ENCODE measurements around the gene RASSF1. TPM values are rescaled to one million over a fixed set of nuclear protein-coding genes. Genes with fewer than 3 reads are reported as not detected.

Gene RASSF1
- total RNA-seq, 2 experiments from 2014 or later: 75.8 to 76.5 TPM

GRCh38 chr3:50353245-50354004 is 12.8 kb upstream of the RASSF1 start:
- H3K9me3 Mint-ChIP-seq: no peaks in the 10 kb centered on the region
- ATAC-seq (no peak), DNase-seq (no peak)
- H3K4me1 Mint-ChIP-seq (ENCODE audit: low read depth): peaks cover 59% of the 10 kb centered on the region
- no peak for TF ChIP-seq CTCF (IDR thresholded peaks at IDR 0.05)
- intact Hi-C loops (cut with micrococcal nuclease): no loop called here
- H3K27me3 Mint-ChIP-seq: no peaks in the 10 kb centered on the region
- no peak overlapping the region for H3K27ac Mint-ChIP-seq
- CTCF ChIA-PET: interaction anchor here (0.9 to 4.3 kb wide), 8 partner anchors 9 to 219 kb away, joined by 3 to 15 read pairs (median 6); partner anchors contain the start of gene RASSF1
- H3K4me3 Mint-ChIP-seq: no peak overlapping the region
- peaks cover 24% of the 10 kb centered on the region for H3K36me3 Mint-ChIP-seq (ENCODE audit: low read depth)
- POLR2A ChIA-PET: interaction anchor here (0.6 to 6.9 kb wide), 4 partner anchors 15 to 1053 kb away, joined by 3 to 137 read pairs (median 3); partner anchors contain the start of genes HEMK1 and RASSF1

- H3K36me3 Mint-ChIP-seq (ENCODE audit: low read depth): peaks cover 24% of the 10 kb centered on the region
Measured at GRCh38 chr3:50352781-50353180, 12.1 kb upstream of the RASSF1 start.

GRCh38 chr3:50351323-50351697 is 10.7 kb upstream of the RASSF1 start:
- ATAC-seq: no peak
- intact Hi-C loops (cut with micrococcal nuclease): no loop called here
- peaks cover 24% of the 10 kb centered on the region for H3K36me3 Mint-ChIP-seq (ENCODE audit: low read depth)

More at GRCh38 chr3:50352781-50353180, 12.1 kb upstream of the RASSF1 start:
- no peak for TF ChIP-seq CTCF (IDR thresholded peaks at IDR 0.05)
- POLR2A ChIA-PET: interaction anchor here (0.9 to 6.9 kb wide), 2 partner anchors 15 to 216 kb away, joined by 3 to 137 read pairs; partner anchors contain the start of genes HEMK1 and RASSF1
- Mint-ChIP-seq H3K4me1 (ENCODE audit: low read depth) (peaks cover 59% of the 10 kb centered on the region), H3K4me3 (no peak overlapping the region), H3K27ac (no peak overlapping the region), H3K27me3 (no peaks in the 10 kb centered on the region), H3K9me3 (no peaks in the 10 kb centered on the region)
- intact Hi-C loops (cut with micrococcal nuclease): no loop called here
- DNase-seq (peak; percentile 48), ATAC-seq (no peak)
- CTCF ChIA-PET: interaction anchor here (1.0 to 4.3 kb wide), 8 partner anchors 9 to 220 kb away, joined by 3 to 15 read pairs (median 6); partner anchors contain the start of gene RASSF1

GRCh38 chr3:50350527-50351322 is 10.1 kb upstream of the RASSF1 start, which contains the start of the genes CYB561D2 and NPRL2:
CYB561D2 (plus strand) TSS chr3:50350862; CDS start chr3:50351434, 572 bp downstream.
NPRL2 (minus strand) TSS chr3:50350775; CDS start chr3:50350652, 123 bp downstream.
- peaks cover 56% of the 10 kb centered on the region for H3K4me1 Mint-ChIP-seq (ENCODE audit: low read depth)
- H3K36me3 Mint-ChIP-seq (ENCODE audit: low read depth): peaks cover 24% of the 10 kb centered on the region
- H3K9me3 Mint-ChIP-seq: no peaks in the 10 kb centered on the region
- TF ChIP-seq CTCF (IDR thresholded peaks at IDR 0.05): no peak
- ATAC-seq (peak; percentile 89), DNase-seq (peak; percentile 98)
- peak within 1 kb of the TSS; percentile 96 for H3K27ac Mint-ChIP-seq
- ChIA-PET CTCF (interaction anchor here (1.2 to 6.1 kb wide), 8 partner anchors 10 to 200 kb away, joined by 3 to 46 read pairs (median 8); partner anchors contain the start of gene RASSF1), POLR2A (interaction anchor here (0.6 to 6.9 kb wide), 18 partner anchors 9 to 1319 kb away, joined by 3 to 137 read pairs (median 4); partner anchors contain the start of genes HYAL2, HYAL3, NAA80 and RASSF1)
- peak within 1 kb of the TSS; percentile 91 for H3K4me3 Mint-ChIP-seq
- intact Hi-C loops (cut with micrococcal nuclease): no loop called here
- H3K27me3 Mint-ChIP-seq: no peaks in the 10 kb centered on the region

More at GRCh38 chr3:50351323-50351697, 10.7 kb upstream of the RASSF1 start:
- no peak for TF ChIP-seq CTCF (IDR thresholded peaks at IDR 0.05)
- H3K4me3 Mint-ChIP-seq: peak overlapping the region; percentile 91
- H3K27ac Mint-ChIP-seq: peak overlapping the region; percentile 96
- ChIA-PET POLR2A (interaction anchor here (0.7 to 6.9 kb wide), 7 partner anchors 8 to 60 kb away, joined by 3 to 137 read pairs (median 4); partner anchors contain the start of genes HYAL2, RASSF1 and TMEM115), CTCF (interaction anchor here (1.3 to 6.1 kb wide), 6 partner anchors 10 to 199 kb away, joined by 4 to 46 read pairs (median 11); partner anchors contain the start of gene RASSF1)
- no peaks in the 10 kb centered on the region for H3K27me3 Mint-ChIP-seq
- H3K9me3 Mint-ChIP-seq: no peaks in the 10 kb centered on the region
- peaks cover 56% of the 10 kb centered on the region for H3K4me1 Mint-ChIP-seq (ENCODE audit: low read depth)
- DNase-seq: peak; percentile 41

All from activated CD8-positive, alpha-beta T cell treated with anti-CD3 and anti-CD28 coated beads for 36 hours (primary cell).